ENCODE measurements around the gene CDH23. TPM values are rescaled to one million over a fixed set of nuclear protein-coding genes. Genes with fewer than 3 reads are reported as not detected.

CDH23 gene
- total RNA-seq, 2 donors from 2014 or later, result 3.9 to 4.4 TPM

DNA sequence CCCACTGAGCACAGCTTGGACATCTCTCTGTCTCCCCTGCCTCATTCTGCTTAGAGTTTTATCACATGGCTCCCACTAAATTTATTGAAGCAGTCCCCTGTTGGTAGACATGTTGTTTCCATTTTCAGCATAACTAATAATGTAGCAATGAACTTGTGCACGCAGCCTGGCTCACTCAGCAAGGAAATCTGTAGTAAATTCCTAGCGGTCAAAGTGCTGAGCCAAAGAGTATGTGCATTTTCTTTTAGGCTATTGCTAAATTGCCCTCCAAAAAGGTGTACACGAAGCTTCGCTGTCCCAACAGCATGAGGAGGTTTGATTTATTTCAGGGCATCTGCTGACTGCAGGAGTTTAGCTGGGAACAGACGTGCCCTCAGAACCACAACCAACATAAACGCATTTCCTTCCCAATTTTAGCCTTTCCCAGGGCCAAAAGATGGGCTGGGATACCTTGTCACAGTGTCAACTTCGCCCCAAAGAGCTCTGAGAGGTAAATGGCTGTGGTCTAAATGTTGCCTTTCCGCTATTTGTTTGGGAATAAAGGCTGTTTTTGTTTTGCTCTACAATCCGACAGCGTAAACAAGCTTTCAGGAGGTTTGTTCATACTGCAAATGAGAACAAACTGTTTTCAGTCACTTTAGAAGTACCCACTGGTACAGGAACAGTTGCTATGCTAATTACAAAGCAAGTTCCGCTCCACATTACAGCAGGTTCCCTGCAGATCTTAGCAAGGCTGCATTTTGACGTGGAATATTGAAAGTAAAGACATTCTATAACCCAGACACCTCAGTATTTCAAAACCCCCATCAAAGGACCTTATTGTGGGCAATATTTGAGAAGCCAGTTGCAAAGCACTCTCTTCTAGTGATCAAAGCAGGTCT lies 359.8 kb downstream of the CDH23 start:
- TF ChIP-seq, protein P1, sequence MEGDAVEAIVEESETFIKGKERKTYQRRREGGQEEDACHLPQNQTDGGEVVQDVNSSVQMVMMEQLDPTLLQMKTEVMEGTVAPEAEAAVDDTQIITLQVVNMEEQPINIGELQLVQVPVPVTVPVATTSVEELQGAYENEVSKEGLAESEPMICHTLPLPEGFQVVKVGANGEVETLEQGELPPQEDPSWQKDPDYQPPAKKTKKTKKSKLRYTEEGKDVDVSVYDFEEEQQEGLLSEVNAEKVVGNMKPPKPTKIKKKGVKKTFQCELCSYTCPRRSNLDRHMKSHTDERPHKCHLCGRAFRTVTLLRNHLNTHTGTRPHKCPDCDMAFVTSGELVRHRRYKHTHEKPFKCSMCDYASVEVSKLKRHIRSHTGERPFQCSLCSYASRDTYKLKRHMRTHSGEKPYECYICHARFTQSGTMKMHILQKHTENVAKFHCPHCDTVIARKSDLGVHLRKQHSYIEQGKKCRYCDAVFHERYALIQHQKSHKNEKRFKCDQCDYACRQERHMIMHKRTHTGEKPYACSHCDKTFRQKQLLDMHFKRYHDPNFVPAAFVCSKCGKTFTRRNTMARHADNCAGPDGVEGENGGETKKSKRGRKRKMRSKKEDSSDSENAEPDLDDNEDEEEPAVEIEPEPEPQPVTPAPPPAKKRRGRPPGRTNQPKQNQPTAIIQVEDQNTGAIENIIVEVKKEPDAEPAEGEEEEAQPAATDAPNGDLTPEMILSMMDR (IDR thresholded peaks at IDR 0.05), result no peak
- no peak for DNase-seq (ENCODE audit: low spot score)
- Histone ChIP-seq H3K4me1 (peaks cover 0 to 68% of the 10 kb centered on the region in 2 donors), H3K27ac (peak overlapping the region in 1 of 2 donors; percentile 41), H3K9me3 (no peaks in the 10 kb centered on the region), H3K4me3 (no peak overlapping the region), H3K27me3 (no peaks in the 10 kb centered on the region), H3K36me3 (peaks cover 38% of the 10 kb centered on the region)

DNA sequence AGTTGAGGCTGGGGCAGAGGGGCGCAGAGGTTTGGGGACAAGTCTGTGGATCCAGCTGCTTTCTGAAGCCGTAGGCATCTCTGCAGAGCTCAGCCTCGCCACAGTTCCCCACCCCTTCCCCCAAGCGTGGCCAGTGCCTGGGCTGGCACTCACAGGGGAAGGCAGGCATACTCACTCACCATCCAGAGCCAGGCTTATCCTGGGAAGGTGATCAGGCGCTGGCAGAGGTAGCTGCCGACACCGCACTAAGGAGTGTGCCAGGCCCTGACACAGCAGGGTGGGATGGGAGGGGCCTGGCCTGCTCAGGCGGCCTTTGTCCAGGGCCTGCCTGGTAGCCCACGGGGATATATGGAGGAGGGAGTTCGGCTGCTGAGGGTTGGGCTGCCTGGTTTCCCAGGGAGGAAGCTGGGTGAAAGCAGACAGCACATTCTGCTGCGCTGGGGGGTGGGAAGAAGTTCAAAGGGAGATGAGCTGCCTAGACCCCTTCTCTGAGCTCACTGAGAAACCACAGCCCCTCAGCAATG lies 360.7 kb downstream of the CDH23 start:
- Histone ChIP-seq H3K9me3 (no peaks in the 10 kb centered on the region), H3K27me3 (no peaks in the 10 kb centered on the region), H3K4me3 (no peak overlapping the region), H3K4me1 (peaks cover 0 to 71% of the 10 kb centered on the region in 2 donors), H3K27ac (peak overlapping the region; percentile 3 to 41), H3K36me3 (peaks cover 34% of the 10 kb centered on the region)
- no peak for DNase-seq (ENCODE audit: low spot score)
- TF ChIP-seq, protein P1 (IDR thresholded peaks at IDR 0.05), result no peak

DNA sequence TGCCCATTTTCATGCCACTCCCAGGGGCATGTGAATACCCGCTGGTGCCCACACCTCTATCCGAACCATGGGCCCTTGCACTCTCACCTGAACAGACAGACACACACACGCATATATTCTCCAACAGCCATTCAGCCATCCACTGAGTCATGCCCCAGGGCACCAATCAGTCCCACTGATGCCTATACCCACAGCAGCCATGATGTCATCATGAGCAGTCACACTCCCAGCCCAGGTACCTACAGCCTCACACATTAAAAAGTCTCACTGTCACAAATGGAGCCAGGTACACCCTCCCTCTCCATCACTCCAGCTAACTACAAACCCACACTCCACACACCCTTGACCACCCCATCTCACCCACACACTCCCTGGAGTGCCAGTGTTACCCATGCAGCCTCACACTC lies 364.4 kb downstream of the CDH23 start:
- Histone ChIP-seq H3K36me3 (peaks cover 21% of the 10 kb centered on the region), H3K4me1 (peaks cover 0 to 76% of the 10 kb centered on the region in 2 donors), H3K4me3 (no peak overlapping the region), H3K27me3 (no peaks in the 10 kb centered on the region), H3K27ac (no peak overlapping the region), H3K9me3 (no peaks in the 10 kb centered on the region)
- TF ChIP-seq, protein P1 (IDR thresholded peaks at IDR 0.05), result no peak
- DNase-seq (ENCODE audit: low spot score), result no peak

DNA sequence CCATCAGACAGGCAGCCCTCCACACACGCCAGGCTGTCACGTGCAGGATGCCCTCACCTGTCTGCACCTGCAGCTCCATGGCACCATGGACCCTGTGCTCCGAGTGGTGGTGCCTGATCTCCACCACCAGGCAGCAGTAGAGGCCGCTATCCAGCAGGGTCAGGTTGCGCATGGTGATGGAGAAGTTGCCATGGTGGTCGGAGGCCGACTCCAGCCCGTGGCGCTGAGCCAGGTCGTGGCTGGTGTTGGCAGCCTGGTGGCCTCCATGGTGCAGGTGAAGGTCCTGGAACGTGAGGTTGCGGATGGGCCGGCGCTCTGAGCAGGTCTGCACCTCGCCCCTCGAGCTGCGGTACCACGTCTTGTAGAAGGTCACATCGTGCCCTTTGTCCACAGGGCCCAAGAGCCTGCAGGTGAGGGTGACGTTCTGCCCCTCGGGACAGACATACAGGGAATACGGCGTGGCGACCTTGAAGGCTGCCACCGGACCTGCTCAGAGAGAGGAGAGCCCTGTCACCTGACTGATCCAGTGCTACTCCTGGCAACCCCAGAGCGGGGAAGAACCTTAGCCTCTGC lies 364.9 kb downstream of the CDH23 start:
- TF ChIP-seq, protein P1 (IDR thresholded peaks at IDR 0.05), result no peak
- no peaks in the 10 kb centered on the region for H3K9me3 ChIP-seq
- peaks cover 21% of the 10 kb centered on the region for H3K36me3 ChIP-seq
- H3K4me3 ChIP-seq, result no peak overlapping the region
- DNase-seq (ENCODE audit: low spot score), result no peak
- no peaks in the 10 kb centered on the region for H3K27me3 ChIP-seq
- peaks cover 0 to 80% of the 10 kb centered on the region in 2 donors for H3K4me1 ChIP-seq
- no peak overlapping the region for H3K27ac ChIP-seq

DNA sequence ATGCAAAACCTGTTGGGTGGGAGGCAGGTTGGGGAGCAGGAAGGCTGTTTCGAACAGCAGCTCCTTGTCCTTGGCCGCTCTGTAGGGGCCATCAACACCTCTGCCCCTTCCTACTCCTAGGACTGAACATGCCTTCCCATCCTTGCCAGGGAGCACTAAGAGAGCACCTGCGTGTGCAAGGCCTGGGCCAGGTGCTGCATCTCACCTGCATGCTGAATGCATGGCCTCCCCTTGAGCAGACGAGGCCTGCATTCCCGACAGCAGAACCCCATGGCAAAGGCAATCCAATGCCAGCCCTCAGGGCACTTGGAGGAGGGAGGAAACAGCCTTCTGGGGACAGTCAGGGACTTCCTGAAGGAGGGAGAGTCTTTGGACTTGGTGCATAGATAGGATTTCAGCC lies 365.6 kb downstream of the CDH23 start:
- no peak for DNase-seq (ENCODE audit: low spot score)

More for the DNA sequence above, 365.6 kb downstream of the CDH23 start:
- TF ChIP-seq, protein P1 (IDR thresholded peaks at IDR 0.05), result no peak
- no peaks in the 10 kb centered on the region for H3K27me3 ChIP-seq
- no peak overlapping the region for H3K27ac ChIP-seq
- peaks cover 0 to 82% of the 10 kb centered on the region in 2 donors for H3K4me1 ChIP-seq
- H3K36me3 ChIP-seq, result peaks cover 21% of the 10 kb centered on the region
- no peak overlapping the region for H3K4me3 ChIP-seq
- no peaks in the 10 kb centered on the region for H3K9me3 ChIP-seq

Measured in right atrium auricular region (tissue), 2 donors.